Upper lobe of left lung (tissue), 6 donors: ENCODE data around the gene FILIP1L. TPM values are rescaled to one million over a fixed set of nuclear protein-coding genes. Genes with fewer than 3 reads are reported as not detected.

Experiments used
- ATAC-seq, 2 donors: fragments of 200-7000 bp; cut with Tn5 transposase; one replicate each; pipeline ENCODE4 v1.9.1; 2022; ENCODE audit warnings: mild to moderate bottlenecking in 2 of 2, moderate library complexity in 2 of 2; ENCODE audit not compliant: low FRiP score in 2 of 2
- DNase-seq, 2 donors: peaks; one replicate each; pipeline ENCODE4 v3.0.0-alpha.2; 2019 to 2020
- H3K27ac ChIP-seq, 4 donors: fragments of 200-600 bp; sonication (generic); one replicate each; pipeline ENCODE4 v1.5.1; 2016 to 2019
- H3K27me3 ChIP-seq, 4 donors: fragments of 200-600 bp; sonication (generic); one replicate each; pipeline ENCODE4 v1.5.1; 2017 to 2019
- H3K36me3 ChIP-seq, 4 donors: fragments of 200-600 bp; sonication (generic); one replicate each; pipeline ENCODE4 v1.5.1; 2016 to 2019
- H3K4me1 ChIP-seq, 4 donors: fragments of 200-600 bp; sonication (generic); one replicate each; pipeline ENCODE4 v1.5.1; 2018 to 2019
- H3K4me3 ChIP-seq, 4 donors: fragments of 200-600 bp; sonication (generic); one replicate each; pipeline ENCODE4 v1.5.1; 2017 to 2019; ENCODE audit warnings: mild to moderate bottlenecking in 2 of 4, moderate library complexity in 1 of 4
- H3K9me3 ChIP-seq, 4 donors: fragments of 200-600 bp; sonication (generic); one replicate each; pipeline ENCODE4 v1.5.1; 2018 to 2019
- EP300 ChIP-seq, 4 donors: sonication (generic); formaldehyde crosslinking; IDR thresholded peaks; one replicate each; pipeline ENCODE4 v1.5.1; 2017; ENCODE audit warnings: antibody characterized with exemption in 4 of 4, control low read depth in 2 of 4
- POLR2A ChIP-seq, 4 donors: fragments of 450-650 bp; IDR thresholded peaks; one replicate each; pipeline ENCODE4 v1.5.1; 2016 to 2017; ENCODE audit warnings: antibody characterized with exemption in 4 of 4, mild to moderate bottlenecking in 2 of 4
- POLR2AphosphoS5 ChIP-seq, 2 donors: sonication (generic); formaldehyde crosslinking; IDR thresholded peaks; one replicate each; pipeline ENCODE4 v1.5.1; 2017; ENCODE audit warnings: antibody characterized with exemption in 2 of 2
- WGBS, 2 donors: methylation state at CpG; one replicate each; pipeline ENCODE4 v1.1.5; 2017 to 2018; 5-methylcytosine and 5-hydroxymethylcytosine counted together
- total RNA-seq, 6 donors: library from RNA; depleted of rRNA in 4 of 6; stranded (reverse); fragments of >200 nt in 4 of 6; gene quantifications; one replicate each; pipeline versions ENCODE4 v1.1.0 to v1.2.1, GENCODE V29; 2016 to 2021
- TF ChIP-seq, protein P1 (sequence below), 6 experiments: fragments of 450-650 bp in 4 of 6; fragments of 200-600 bp in 2 of 6; sonication (generic) in 2 of 6; IDR thresholded peaks; one replicate each; pipeline ENCODE4 v1.5.1; 2016 to 2019; ENCODE audit warnings: antibody characterized with exemption in 6 of 6
- donor health status: DM: no; HTN: no; CAD: no; lungs with moderate emphysema.
- donor health status: DM: no; HTN: yes; CAD: no; lungs with severe emphysema.

The FILIP1L gene
- total RNA-seq, 6 donors from 2014 or later = 19.4 to 38.2 (median 25.9) TPM

DNA sequence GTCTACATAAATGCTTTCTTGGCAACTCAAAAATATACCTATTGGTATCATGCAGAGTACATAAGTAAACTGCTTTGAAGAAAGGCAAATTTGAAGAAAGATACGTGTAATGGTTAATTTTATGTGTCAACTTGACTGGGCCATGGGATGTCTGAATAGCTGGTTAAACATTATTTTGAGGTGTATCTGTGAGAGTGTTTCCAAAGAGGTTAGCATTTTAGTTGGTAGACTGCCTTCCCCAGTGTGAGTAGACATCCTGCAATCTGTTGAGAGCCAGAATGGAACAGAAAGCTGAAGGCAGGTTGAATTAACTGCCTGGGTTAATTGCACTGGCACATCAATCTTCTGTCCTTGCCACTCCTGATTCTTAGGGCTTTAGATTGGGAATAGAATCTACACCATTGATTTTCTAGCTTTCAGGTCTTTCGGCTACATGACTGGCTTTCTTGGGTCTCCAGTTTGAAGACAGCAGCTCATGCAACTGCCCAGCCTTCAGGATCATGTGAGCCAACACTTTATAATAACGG lies 198.3 kb downstream of the FILIP1L start:
- peaks cover 13 to 20% (median 15%) of the 10 kb centered on the region in 4 donors for H3K4me1 ChIP-seq
- no peaks in the 10 kb centered on the region for H3K36me3 ChIP-seq
- ATAC-seq = no peak
- H3K9me3 ChIP-seq = no peaks in the 10 kb centered on the region
- no peak for DNase-seq
- H3K27me3 ChIP-seq = no peaks in the 10 kb centered on the region
- 82 to 94% methylated on average over 3 of the region's 3 CpGs for WGBS, 2 donors
- no peak overlapping the region for H3K4me3 ChIP-seq
- TF ChIP-seq EP300 (IDR thresholded peaks at IDR 0.05) (no peak), POLR2AphosphoS5 (IDR thresholded peaks at IDR 0.05) (no peak), POLR2A (IDR thresholded peaks at IDR 0.05) (no peak)
- TF ChIP-seq, protein P1, sequence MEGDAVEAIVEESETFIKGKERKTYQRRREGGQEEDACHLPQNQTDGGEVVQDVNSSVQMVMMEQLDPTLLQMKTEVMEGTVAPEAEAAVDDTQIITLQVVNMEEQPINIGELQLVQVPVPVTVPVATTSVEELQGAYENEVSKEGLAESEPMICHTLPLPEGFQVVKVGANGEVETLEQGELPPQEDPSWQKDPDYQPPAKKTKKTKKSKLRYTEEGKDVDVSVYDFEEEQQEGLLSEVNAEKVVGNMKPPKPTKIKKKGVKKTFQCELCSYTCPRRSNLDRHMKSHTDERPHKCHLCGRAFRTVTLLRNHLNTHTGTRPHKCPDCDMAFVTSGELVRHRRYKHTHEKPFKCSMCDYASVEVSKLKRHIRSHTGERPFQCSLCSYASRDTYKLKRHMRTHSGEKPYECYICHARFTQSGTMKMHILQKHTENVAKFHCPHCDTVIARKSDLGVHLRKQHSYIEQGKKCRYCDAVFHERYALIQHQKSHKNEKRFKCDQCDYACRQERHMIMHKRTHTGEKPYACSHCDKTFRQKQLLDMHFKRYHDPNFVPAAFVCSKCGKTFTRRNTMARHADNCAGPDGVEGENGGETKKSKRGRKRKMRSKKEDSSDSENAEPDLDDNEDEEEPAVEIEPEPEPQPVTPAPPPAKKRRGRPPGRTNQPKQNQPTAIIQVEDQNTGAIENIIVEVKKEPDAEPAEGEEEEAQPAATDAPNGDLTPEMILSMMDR (IDR thresholded peaks at IDR 0.05) = no peak
- H3K27ac ChIP-seq = no peak overlapping the region

DNA sequence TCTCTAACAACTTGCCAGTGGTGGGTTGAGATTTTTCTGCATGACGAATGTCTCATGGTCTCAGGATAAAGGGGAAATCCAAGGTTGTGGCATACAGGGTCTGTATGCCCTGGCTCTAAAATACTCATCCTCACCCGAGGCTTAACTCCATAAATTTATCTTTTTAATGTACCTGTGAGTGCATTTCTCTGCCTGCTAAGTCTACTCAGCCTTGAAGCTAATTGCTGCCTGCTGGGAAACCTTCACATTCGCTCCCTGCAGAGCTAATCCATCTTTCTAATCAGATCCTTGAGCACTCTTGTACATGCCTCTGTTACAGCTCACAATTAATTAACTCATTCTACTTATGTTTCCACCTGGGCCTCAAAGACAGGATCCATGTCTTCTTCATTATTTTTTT lies 202.9 kb downstream of the FILIP1L start:
- Histone ChIP-seq H3K9me3 (no peaks in the 10 kb centered on the region), H3K27me3 (no peaks in the 10 kb centered on the region), H3K27ac (no peak overlapping the region), H3K36me3 (no peaks in the 10 kb centered on the region), H3K4me3 (no peak overlapping the region), H3K4me1 (peaks cover 0 to 5% (median 0%) of the 10 kb centered on the region in 4 donors)
- 67 to 75% methylated on average over 3 of the region's 3 CpGs for WGBS, 2 donors
- ATAC-seq = no peak
- TF ChIP-seq POLR2AphosphoS5 (IDR thresholded peaks at IDR 0.05) = no peak
- DNase-seq = no peak

DNA sequence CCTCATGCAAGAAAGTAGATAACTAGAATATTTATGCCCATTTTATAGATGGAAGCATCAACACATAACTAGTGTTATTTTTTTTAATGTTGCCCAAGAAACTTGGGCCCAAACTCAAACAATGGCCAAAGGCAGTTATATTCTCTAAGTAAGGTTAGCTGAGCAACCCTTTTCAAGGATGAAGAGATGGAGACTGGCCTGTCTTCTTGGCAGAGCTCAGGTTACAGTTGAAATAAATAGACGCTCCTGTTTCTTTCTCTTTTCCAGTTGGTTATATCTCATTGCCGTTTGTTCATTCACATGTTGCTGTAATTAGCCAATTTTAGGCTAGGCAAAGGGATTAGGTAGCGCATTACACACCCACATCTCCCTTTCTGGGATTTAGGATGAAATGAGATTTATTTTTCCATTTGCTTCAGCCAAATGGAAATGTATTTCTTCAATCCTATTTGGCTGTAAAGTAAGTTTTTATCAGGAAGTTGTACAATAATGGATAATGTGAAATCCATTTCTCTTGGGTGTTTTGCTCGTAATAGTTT lies 203.5 kb downstream of the FILIP1L start:
- Histone ChIP-seq H3K9me3 (no peaks in the 10 kb centered on the region), H3K4me1 (peaks cover 0 to 5% (median 0%) of the 10 kb centered on the region in 4 donors), H3K27me3 (no peaks in the 10 kb centered on the region), H3K4me3 (no peak overlapping the region), H3K27ac (no peak overlapping the region), H3K36me3 (no peaks in the 10 kb centered on the region)
- DNase-seq = no peak
- ATAC-seq = peak in 1 of 2 donors; percentile 40
- TF ChIP-seq, protein P1 (IDR thresholded peaks at IDR 0.05) = no peak
- TF ChIP-seq POLR2A (IDR thresholded peaks at IDR 0.05) = no peak
- no peak for TF ChIP-seq EP300 (IDR thresholded peaks at IDR 0.05)
- TF ChIP-seq POLR2AphosphoS5 (IDR thresholded peaks at IDR 0.05) = no peak
- WGBS, 2 donors = 91 to 96% methylated on average over 4 of the region's 4 CpGs

DNA sequence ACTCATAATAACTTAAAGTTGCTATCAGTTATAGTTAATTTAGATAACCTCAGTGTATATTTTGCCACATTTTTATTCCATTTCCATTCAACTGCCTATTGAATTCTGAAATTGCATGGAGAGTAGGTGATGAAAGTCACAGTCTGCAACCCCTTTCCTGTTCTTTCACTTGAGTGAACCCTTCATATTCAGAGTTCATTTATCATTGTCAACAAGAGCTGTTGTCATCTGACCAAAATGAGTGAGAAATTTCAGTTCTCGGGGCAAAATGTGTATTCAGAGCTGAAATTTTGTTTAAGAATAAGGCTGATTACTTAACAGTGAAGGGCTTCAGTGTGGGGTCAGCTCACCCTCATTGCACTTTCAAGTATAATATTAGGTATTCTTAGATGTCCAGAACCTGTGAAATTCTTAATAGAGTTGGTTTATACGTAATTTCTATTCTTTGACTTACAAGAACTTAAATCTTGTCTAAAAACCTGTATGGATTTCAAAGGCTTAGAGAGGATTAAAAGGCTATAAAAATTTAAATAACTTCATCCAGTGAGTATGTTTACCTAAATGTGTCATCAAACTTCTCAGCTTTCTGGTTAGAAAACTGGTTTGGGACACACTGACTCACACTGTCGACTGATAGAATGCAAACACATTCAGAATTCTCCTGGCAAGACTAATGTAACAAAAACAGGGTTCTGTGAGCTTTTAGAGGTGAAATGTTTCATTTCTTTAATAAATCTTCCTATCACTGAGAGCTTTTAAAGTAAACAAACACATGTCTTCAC lies 204.4 kb downstream of the FILIP1L start:
- no peak for ATAC-seq
- Histone ChIP-seq H3K27me3 (no peaks in the 10 kb centered on the region), H3K4me1 (peaks cover 0 to 5% (median 0%) of the 10 kb centered on the region in 4 donors), H3K4me3 (no peak overlapping the region), H3K36me3 (no peaks in the 10 kb centered on the region), H3K9me3 (no peaks in the 10 kb centered on the region), H3K27ac (no peak overlapping the region)
- TF ChIP-seq, protein P1 (IDR thresholded peaks at IDR 0.05) = no peak
- no peak for TF ChIP-seq POLR2AphosphoS5 (IDR thresholded peaks at IDR 0.05)
- no peak for TF ChIP-seq EP300 (IDR thresholded peaks at IDR 0.05)
- no peak for TF ChIP-seq POLR2A (IDR thresholded peaks at IDR 0.05)
- WGBS, 2 donors = 74 to 75% methylated on average over 3 of the region's 3 CpGs
- no peak for DNase-seq

DNA sequence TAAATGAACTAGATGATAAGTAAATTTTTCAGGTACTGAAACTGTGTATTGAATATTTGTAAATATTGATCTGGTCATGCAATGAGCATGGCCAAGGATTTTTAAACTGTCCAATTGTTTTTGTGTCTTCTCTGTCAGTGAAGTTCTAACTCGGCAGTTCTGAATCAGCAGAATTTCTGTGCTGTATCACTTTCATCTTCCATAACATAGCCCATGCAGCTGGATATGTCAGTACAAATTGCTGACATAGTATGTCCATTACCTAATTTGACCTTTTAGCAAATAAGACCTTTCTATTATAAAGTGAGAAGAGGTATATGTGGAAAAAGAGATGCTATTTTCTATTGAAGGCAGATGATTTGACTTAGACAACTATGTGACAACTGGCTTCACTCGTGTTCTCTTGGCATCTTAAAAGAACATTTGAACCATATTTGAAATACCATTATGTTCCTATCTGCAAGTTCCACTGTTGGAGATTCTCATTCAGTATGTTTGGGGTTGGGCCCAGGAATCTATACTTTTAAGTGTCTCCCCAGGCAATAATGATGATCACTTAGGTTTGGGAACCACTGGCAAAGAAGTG lies 206.2 kb downstream of the FILIP1L start:
- WGBS, 2 donors = 88 to 90% methylated on average over 2 of the region's 2 CpGs
- H3K4me1 ChIP-seq = peaks cover 0 to 5% (median 0%) of the 10 kb centered on the region in 4 donors
- no peaks in the 10 kb centered on the region for H3K9me3 ChIP-seq
- ATAC-seq (no peak), DNase-seq (no peak)
- H3K36me3 ChIP-seq = no peaks in the 10 kb centered on the region
- H3K4me3 ChIP-seq = no peak overlapping the region
- H3K27me3 ChIP-seq = no peaks in the 10 kb centered on the region
- no peak for TF ChIP-seq POLR2AphosphoS5 (IDR thresholded peaks at IDR 0.05)
- no peak for TF ChIP-seq EP300 (IDR thresholded peaks at IDR 0.05)
- TF ChIP-seq, protein P1 (IDR thresholded peaks at IDR 0.05) = no peak
- no peak for TF ChIP-seq POLR2A (IDR thresholded peaks at IDR 0.05)
- H3K27ac ChIP-seq = no peak overlapping the region
